HG02840 (cell line): ENCODE measurements around the gene SMAD3.
"Not testable (repeated sequence)": the region's sequence is repeated elsewhere in the genome, so short reads cannot be mapped to it uniquely, and the experiment has no call there.

Experiments used
- ATAC-seq: cut with Tn5 transposase; IDR thresholded peaks from one replicate; pipeline ENCODE4 v1.9.1; 2021; ENCODE audit warnings: mild to moderate bottlenecking, moderate library complexity, moderate number of reproducible peaks; ENCODE audit not compliant: unreplicated experiment, low FRiP score

SMAD3 gene

DNA sequence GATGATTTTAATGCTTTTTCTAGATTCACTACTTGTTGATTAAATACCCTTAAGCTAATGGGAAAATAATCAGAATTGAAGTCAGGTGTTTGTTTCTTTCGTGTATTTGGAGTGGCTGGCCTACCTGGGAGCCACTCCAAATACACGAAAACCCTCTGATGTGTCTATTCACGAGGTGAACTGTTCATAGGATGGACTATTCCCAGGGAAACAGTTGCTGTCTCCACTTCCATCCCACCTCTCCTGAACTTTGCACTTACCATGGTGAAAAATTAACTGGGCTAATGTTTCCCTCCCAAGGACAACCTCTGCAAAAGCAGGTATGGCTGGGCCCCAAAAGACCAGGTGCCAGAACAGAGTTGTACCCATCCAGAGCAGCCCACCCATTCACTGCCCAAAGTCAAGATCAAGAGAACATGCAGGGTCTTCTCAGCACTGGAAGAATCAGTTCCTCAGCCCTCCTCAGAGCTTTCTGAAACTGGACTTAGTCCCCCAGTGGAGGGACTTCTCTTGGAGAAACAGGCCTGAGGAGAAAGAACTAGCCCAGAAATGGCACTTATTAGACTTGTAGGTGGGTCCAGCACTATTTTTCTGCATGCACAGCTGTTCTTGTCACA is 2.9 kb upstream of the SMAD3 start:
- no peak for ATAC-seq

DNA sequence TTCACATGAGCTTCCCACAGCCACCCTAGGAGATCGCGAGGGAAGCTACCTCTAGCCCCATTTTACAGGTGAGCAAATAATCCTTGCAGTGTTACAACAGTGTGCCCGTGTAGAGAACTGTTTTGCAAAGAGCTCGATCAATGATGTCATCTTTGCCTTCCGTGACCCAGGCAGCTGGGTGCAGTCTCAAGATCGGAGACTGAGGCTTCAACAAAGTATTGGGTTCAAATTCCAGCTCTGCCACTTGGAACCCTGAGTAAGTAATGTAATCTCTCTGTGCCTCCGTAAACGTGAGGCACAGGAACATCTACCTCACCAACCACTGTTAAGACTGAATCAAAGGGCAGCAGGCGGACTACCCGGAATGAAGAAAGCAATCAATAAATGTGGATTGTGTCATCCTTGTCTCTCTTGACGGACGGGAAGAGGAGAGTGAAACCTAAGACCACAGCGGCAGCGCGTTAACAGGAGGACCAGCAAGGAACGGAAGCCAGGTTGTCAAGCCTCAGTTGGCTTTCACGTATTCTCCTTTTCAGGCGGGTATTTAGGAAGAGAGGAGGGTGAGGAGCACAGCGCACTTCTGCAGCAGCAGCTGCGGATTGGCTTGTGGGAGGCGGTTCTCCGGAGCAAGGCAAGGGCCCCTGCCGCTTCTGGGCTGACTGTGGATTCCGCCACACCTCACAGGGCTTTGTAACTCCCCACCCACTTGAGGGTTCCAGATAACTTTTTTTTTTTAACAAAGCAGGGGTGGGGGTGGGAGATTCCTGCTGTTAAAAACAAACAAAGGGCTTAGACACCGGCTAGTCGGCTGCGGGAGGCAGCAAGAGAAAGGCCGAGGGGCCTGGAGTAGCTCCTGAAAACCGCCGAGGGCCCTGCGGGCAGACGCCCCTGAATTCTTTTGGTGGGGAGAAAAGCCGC is 1.5 kb upstream of the SMAD3 start:
- no peak for ATAC-seq

- ATAC-seq: peak; percentile 30
Observed at GRCh38 chr15:67064607-67065530, 533 bp upstream of the SMAD3 start.

DNA sequence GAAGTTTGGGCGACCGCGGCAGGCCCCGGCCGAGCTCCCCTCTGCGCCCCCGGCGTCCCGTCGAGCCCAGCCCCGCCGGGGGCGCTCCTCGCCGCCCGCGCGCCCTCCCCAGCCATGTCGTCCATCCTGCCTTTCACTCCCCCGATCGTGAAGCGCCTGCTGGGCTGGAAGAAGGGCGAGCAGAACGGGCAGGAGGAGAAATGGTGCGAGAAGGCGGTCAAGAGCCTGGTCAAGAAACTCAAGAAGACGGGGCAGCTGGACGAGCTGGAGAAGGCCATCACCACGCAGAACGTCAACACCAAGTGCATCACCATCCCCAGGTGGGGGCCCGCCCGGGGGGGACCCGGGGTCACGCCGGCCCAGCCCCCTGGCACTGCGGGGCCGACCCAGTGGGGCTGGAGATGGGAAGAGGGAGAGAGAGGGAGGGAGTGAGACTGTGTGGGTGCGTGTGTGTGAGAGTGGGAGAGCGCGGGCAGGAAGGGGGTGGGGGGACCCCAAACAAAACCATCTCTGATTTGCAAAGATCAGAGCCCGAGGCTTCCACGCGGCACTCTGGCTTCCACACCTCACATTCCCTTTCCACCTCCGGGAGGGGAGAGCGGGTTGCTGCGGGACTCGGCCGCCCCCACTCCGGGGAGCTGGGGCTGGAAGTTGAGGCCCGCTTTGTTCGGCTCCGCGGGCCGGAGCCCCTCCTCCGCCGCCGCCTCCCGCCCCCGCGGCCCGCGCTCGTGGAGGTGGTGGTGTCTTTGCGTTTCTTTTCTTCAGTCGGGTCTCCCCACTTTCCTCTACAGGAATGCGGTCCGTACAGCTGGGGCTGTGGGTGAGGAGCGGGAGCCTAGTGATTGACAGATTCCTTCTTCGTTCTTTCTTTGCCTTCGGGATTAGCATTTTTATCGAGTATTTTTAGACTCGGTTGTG is 898 bp downstream of the SMAD3 start:
- ATAC-seq: no peak

DNA sequence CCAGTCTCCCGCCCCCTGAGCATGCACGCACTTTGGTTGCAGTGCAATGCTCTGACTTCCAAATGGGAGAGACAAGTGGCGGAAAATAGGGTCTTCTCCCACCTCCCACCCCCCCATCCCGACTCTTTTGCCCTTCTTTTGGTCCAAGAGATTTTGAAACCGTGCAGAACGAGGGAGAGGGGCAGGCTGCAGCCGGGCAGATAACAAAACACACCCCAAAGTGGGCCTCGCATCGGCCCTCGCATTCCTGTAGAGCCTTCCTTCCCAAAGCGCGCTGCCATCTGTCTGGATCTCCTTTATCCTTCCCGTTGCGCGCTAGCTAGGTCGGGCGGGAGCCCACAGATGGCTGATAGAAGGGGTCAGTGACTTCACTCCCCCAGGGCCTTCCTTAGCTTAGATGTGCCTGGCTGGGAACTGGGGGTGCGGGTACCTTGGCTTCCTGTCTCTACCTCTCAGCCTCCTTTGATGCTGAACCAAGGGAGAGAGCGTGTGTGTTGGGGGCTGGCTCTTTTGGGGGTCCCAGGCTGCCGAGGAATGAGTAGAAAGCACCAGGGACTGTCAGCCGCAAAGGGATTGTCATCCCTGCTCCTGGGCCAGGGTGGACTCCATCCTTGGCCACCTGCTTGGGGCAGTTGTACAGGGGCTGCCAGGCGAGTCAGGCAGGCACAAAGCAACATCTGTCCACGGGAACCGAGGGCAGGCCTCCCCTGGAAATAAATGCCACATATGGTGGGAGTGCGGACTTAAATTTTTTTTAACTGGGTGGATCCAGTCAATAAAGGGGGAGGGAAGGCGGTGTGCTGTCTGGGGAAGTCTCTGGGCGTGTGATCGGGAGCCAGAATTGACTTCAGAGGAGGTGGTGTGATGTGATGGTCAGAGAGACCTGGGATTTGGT is 1.8 kb downstream of the SMAD3 start:
- ATAC-seq: no peak

DNA sequence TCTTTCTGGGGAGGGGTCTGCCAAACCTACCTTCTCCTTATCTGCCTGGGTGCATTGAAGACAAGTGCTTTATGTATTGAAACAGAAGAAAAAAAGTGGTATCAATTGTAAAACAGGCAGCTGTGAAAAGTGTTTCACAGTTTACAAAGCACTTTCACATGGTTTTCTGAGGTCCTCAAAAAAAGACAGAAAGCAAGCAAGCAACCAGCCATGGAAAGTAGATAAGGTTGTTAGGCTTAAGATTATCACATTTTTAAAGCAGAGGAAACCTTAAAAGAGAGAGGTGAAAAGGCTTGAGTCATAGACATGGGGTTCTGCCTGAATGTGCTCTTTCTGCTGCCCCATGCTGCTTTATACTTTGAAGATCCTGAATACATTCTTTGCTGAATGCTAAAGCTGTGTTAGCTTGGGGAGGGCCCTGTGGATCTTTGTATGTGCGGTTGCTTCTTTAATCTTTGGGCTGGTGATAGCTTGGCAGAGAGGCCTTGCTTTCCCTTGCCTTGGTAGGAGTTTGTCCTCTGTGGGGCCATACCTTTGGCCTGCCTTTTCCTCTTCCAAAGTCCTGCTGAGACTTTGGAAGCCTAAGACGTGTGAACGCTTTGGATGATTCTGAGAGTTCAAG is 2.6 kb downstream of the SMAD3 start:
- ATAC-seq: no peak

GRCh38 chr15:67068710-67069400 is 3.5 kb downstream of the SMAD3 start:
- no peak for ATAC-seq

- no peak for ATAC-seq
Observed at GRCh38 chr15:67070150-67070549, 4.7 kb downstream of the SMAD3 start.

DNA sequence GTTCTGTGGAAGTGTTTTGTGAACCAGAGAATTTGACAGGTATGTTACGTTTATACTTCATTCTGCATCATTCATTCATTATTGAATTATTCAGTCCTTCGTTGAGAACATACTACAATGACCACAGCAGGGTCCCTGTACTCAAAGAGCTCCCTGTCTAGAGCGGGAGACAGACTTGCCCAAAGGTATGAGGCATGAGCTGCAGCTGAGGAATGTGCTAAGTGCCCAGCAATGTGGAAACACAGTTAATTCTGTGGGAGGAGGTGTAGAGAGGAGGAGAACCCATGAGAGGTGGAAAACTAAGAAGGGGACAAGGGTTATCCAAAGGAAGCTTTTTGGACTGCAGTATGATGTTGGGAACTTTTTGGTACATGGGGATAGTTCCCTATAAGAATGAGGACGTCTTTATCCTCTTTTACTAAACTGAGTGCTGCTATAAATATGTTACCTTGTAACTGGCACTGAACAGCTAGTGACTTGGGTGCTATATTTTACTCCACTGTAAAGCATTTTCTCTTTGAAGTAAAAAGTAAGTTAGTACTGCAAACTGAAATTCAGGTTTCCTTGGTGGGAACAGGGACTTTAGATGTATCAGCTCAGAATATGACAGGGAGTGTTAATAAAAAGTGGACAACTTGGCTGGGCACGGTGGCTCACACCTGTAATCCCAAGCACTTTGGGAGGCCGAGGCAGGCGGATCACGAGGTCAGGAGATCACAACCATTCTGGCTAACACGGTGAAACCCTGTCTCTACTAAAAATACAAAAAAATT is 5.7 kb downstream of the SMAD3 start:
- no peak for ATAC-seq

DNA sequence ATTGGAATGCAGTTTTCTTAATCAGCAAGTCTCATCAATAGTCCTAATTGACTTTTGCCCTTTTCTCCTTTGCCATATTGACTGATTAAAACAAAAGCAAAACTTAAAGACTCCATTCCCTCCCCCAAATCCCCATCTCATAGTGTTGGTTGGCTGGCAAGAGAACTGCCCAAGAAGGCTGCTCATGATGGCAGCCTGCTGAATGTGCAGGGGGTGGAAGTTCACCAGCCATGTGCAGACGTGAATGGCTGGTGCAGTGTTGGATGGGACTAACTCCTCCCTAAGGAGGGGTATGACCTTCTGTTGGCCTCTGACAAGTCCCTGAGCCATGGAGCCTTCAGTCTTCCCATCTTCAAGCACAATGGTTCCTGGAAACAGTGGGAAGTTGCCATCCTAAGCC is 7.0 kb downstream of the SMAD3 start:
- no peak for ATAC-seq

DNA sequence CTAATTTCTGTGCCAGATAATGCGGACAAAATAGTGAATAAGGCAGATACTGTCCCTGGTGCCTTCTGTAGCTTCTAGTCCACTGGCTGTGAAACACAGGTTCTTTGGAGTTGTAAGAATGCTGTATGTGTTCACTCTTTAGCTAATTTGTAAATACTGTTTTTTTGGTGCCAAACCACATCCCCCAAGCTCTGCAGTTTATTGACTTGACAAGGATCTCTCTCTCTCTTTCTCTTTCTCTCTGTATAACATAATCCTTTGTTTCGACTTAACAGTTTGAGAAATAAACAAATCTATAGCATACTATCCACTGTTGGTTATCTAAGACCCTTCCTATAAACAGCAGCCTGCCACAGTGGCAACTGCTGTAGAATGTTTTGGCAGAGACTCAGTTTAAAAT is 7.6 kb downstream of the SMAD3 start:
- ATAC-seq: no peak

GRCh38 chr15:67074886-67075229 is 9.5 kb downstream of the SMAD3 start:
- ATAC-seq: no peak

GRCh38 chr15:67075555-67076135 is 10.2 kb downstream of the SMAD3 start:
- ATAC-seq: not testable (repeated sequence)

GRCh38 chr15:67076147-67076843 is 10.9 kb downstream of the SMAD3 start:
- no peak for ATAC-seq

DNA sequence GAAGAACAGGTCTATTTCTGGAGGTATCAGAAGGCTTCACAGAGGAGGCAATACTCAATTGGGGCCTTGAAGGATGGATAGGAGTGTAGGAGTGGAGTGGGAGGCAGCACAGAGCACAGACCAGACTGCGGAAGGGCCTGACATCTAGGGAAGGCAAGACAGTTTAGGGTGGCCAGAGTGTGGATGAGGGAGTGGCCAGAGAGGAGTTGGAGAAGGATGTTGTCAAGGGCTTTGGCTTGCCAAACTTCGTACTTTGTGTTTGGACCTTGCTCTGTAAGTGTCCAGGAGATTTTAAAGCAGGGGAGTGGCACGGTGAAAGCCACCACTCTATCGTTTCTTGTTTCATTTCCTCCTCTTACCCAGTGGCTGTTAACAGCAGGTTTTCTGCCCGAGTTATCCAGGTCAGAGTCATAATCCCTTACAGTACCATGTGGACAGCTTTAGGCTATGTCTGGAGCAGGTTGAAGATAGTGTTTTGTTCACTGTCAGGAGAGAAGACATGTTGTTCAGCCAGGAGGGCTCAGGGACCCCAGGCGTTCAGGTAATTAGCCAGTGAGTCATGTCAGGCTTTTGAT is 12.3 kb downstream of the SMAD3 start:
- no peak for ATAC-seq

DNA sequence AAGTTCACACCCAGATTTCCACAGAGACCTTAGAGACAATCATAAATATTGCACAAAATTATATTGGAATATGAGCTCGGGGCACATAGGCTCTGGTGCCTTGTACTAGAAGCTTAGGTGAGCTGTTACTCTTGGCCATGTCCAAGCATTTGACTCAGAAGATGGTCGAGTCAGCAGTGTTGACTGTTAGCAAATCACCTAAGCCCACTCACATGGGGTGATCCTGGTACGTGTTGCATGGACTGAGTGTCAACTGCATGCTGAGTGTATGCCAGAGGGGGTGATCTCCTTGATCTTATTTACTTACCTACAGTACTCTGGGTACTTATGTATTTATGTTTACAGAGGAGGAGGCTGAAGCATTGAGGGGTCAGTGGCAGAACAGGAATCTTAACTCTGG is 14.0 kb downstream of the SMAD3 start:
- no peak for ATAC-seq
